Measurements from ENCODE around the gene CCNH.

Gene CCNH

DNA sequence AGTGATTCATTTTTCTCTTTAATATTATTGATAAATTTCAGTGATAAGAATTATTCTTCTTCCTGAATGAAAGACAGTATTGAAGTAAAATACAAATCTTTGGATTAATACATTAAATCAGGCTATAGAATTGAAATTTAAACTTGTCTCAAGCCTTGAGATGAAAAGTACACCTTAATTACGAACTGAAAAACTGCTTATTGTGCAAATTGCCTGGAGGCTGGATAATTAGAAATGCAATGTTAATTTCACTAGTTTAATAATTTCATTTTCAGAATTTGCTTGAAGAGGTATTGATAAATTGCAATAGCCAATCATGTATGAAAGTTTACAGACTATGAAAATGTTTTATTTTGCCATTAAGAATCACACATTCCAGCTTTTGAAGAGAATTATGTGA, 11.0 kb upstream of the CCNH start:
- no peak for DNase-seq (ENCODE audit: insufficient read length)
- TF ChIP-seq POLR2AphosphoS5 (IDR thresholded peaks at IDR 0.05; ENCODE audit: low read depth, low read length) (no peak), POLR2A (IDR thresholded peaks at IDR 0.05; ENCODE audit: low read depth, low read length) (no peak)
- no peak for FAIRE-seq

DNA sequence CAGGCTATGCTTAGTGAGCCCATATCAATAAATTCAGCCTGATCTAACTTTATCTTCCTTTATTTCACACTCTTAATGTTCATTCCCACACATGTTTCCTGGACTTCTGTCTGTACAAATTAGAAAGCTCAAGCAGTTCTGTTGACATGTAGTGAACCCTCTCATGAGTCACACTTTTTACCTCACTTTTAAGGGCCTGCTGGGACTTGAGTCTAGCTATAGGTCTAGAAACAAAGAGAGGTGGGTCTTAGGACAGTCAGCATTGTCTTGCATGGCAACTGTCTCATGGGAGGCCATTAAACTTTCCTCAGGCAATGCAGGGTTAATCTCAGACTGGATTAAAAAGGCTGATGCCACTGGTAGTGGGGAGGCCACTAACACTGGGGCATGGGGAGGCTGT, 8.6 kb upstream of the CCNH start:
- no peak for TF ChIP-seq POLR2A (IDR thresholded peaks at IDR 0.05; ENCODE audit: low read depth, low read length)
- TF ChIP-seq TAF1 (IDR thresholded peaks at IDR 0.05; ENCODE audit: borderline replicate concordance, low read depth, low read length) = no peak
- TF ChIP-seq POLR2AphosphoS5 (IDR thresholded peaks at IDR 0.05; ENCODE audit: low read depth, low read length) = no peak
- FAIRE-seq = no peak
- DNase-seq (ENCODE audit: insufficient read length) = no peak

DNA sequence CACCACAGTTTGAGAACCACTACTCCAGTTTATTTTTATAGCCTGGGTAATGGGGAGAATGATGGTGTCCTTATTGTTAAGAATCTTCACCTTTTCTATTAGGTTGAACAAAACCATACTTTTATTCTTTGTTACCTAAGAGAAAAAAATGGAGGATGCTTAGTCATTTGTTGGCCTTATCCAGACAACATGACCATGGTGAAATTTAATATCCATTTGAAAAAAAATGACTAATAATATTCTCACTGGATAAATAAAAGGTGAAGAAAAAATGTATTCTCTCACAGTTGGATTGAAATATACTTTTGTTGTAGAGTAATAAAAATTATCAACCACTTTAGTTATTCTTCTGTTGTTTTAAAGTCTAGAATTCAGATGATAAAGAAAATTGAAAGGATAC, 5.8 kb upstream of the CCNH start:
- FAIRE-seq (no peak), DNase-seq (ENCODE audit: insufficient read length) (no peak)
- TF ChIP-seq POLR2A (IDR thresholded peaks at IDR 0.05; ENCODE audit: low read depth, low read length) (no peak), POLR2AphosphoS5 (IDR thresholded peaks at IDR 0.05; ENCODE audit: low read depth, low read length) (no peak), TAF1 (IDR thresholded peaks at IDR 0.05; ENCODE audit: borderline replicate concordance, low read depth, low read length) (no peak)

DNA sequence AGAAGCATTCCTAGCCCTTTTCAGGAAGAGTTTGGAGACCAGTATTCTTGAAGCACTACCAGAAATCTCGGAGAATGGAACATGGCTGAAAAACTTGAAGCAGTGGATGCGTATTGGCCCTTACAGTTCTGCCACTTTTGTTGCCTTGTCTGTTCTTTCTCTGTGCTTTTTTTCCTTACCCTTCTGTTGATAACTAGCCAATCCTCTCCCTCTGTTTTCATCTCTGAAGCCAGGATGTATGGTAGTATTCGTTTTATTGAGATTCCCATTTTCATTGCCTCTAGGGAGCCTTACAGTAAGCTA, 564 bp upstream of the CCNH start:
- TF ChIP-seq TAF1 (IDR thresholded peaks at IDR 0.05; ENCODE audit: borderline replicate concordance, low read depth, low read length) = no peak
- no peak for TF ChIP-seq POLR2AphosphoS5 (IDR thresholded peaks at IDR 0.05; ENCODE audit: low read depth, low read length)
- TF ChIP-seq POLR2A (IDR thresholded peaks at IDR 0.05; ENCODE audit: low read depth, low read length) = no peak
- FAIRE-seq = no peak
- no peak for DNase-seq (ENCODE audit: insufficient read length)

DNA sequence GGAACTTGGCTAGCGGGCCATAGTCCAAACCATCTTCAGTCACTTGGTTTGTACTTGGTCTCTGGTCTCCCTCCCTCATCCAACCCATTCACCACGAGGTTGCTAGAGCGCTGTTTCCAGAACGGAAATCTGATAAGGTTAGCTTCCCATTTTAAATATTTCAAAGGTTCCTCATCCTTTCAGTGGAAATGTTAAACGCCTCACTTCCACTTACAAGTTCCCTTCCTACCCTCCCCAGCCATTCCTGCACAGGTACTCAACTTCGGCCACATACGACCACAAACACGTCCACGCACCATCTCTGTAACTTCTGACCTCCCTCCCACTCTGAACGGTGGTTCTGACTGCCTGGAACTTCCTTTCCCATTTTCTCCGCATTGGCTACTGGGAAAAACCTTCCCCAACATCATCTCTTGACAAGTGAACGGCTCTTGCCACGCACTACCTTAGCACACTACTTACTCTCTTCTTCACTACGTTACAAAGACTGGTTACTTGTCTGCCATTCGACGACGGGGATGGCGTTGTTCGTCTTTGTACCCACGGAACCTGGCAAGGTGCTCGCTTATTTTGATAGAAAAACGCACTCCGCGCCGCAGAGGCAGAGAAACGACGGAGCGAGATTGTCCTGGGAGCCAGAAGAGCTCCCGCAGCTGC, 629 bp downstream of the CCNH start:
- DNase-seq (ENCODE audit: insufficient read length) (no peak), FAIRE-seq (no peak)
- no peak for TF ChIP-seq POLR2AphosphoS5 (IDR thresholded peaks at IDR 0.05; ENCODE audit: low read depth, low read length)
- TF ChIP-seq POLR2A (IDR thresholded peaks at IDR 0.05; ENCODE audit: low read depth, low read length) = no peak
- TF ChIP-seq TAF1 (IDR thresholded peaks at IDR 0.05; ENCODE audit: borderline replicate concordance, low read depth, low read length) = no peak

DNA sequence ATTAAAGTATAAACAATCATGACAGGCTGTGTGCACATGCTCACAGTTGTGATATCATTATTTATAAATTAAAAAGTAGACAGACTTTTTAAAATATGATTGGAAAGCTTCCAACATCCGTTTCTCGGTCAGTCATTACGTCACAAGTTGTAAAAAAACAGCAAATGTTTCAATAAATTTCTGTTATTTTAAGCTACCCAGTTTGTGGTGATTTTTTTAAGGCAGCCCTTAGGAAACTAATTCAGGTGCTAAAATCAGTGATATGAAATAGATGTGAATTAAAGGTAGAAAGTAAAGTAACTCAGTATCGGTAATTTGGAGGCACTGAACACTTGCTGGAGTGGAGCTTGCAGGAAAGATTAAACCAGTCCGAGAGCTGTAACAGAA, 1.2 kb downstream of the CCNH start:
- FAIRE-seq = no peak

DNA sequence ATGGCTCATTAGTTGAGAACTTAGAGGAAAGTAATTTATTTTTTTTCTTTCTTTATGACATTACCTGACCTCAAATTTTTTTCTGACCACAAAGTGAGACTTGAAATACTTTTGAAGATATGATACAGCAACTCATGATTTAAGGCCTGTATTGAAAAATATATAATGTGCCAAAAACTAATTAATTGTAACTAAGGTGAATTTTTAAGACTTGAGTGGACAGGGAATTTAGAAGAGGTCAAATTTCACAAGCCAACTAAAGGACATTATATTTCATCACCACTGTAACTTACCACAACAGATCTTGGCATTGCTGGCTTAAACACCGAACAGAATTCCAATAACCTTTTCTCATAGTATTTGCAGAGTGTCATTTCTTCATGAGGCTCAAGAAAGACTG, 1.8 kb downstream of the CCNH start:
- no peak for DNase-seq (ENCODE audit: insufficient read length)
- TF ChIP-seq POLR2A (IDR thresholded peaks at IDR 0.05; ENCODE audit: low read depth, low read length) (no peak), TAF1 (IDR thresholded peaks at IDR 0.05; ENCODE audit: borderline replicate concordance, low read depth, low read length) (no peak), POLR2AphosphoS5 (IDR thresholded peaks at IDR 0.05; ENCODE audit: low read depth, low read length) (no peak)
- peak; percentile 38 for FAIRE-seq

More for the DNA sequence above, 1.2 kb downstream of the CCNH start:
- no peak for DNase-seq (ENCODE audit: insufficient read length)
- no peak for TF ChIP-seq POLR2AphosphoS5 (IDR thresholded peaks at IDR 0.05; ENCODE audit: low read depth, low read length)
- no peak for TF ChIP-seq POLR2A (IDR thresholded peaks at IDR 0.05; ENCODE audit: low read depth, low read length)

DNA sequence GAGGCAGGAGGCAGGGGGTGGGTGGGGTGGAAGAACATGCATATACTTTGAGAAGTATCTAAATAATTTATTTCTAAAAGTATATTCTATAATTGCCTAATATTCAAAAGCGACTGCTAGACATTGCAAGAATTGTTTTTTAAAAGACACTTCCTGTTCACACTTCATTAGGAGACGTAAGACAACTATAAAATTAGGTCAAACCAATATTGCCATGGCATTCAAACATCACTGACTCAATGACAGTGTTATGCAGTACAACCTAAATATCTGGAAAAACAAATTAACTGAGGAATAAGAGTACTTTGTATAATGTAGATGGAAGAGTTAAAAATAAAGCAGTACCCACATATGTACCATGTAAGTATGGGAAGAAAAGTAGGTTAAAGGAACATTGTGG, 4.5 kb downstream of the CCNH start:
- TF ChIP-seq TAF1 (IDR thresholded peaks at IDR 0.05; ENCODE audit: borderline replicate concordance, low read depth, low read length) = no peak
- no peak for TF ChIP-seq POLR2A (IDR thresholded peaks at IDR 0.05; ENCODE audit: low read depth, low read length)
- TF ChIP-seq POLR2AphosphoS5 (IDR thresholded peaks at IDR 0.05; ENCODE audit: low read depth, low read length) = no peak
- no peak for FAIRE-seq
- no peak for DNase-seq (ENCODE audit: insufficient read length)

DNA sequence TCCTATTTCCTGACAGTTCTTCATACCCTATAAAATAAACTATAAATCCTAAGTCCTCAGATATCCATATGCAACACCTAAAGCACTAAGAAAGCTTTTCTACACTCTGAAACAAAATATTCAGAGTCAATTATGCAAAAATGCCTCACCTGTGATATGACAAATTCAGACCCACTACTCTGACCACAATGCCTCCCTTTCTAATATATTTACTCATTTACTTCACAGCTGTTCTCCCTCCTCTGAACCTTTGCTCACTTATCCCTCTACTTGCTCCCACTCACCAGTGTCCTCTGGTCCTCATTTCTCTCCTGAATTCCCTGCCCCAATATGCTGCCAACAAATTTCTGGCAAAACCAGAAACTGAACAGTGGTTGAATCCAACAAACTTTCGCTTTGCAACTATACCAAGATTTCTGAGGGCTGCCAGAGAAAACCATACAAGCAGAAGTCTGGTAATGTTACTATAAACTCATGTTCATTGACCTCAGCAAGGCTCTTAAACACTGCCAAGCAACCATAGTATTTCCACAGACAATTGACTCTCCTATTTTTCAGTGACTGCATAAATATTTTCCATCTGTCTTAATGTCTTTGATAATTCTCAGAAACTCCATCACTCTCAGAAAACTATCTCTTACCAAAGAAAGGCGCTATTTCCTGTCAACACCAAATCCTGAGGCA, 7.1 kb downstream of the CCNH start:
- DNase-seq (ENCODE audit: insufficient read length) (no peak), FAIRE-seq (peak; percentile 17)
- no peak for TF ChIP-seq POLR2A (IDR thresholded peaks at IDR 0.05; ENCODE audit: low read depth, low read length)
- no peak for TF ChIP-seq TAF1 (IDR thresholded peaks at IDR 0.05; ENCODE audit: borderline replicate concordance, low read depth, low read length)
- TF ChIP-seq POLR2AphosphoS5 (IDR thresholded peaks at IDR 0.05; ENCODE audit: low read depth, low read length) = no peak

DNA sequence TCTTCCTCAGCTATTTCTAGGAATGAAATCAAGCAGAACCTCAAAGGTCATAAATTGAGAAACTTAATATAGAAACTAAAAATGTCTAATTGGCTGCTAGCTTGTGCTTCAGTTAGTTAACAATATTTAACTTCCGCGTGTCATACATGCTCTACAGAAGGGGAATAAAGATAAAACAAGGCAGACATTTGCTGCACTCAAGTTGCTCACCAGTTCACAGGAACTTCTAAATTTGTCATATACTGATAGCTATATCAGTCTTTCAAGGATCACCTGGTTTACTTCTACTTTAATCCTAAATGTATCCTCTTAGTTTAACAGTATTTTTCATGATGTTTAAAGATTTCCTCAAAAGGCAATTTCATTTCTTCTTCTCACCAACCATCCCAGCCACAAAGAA, 8.4 kb downstream of the CCNH start:
- DNase-seq (ENCODE audit: insufficient read length) = no peak
- no peak for FAIRE-seq
- TF ChIP-seq POLR2AphosphoS5 (IDR thresholded peaks at IDR 0.05; ENCODE audit: low read depth, low read length) (no peak), TAF1 (IDR thresholded peaks at IDR 0.05; ENCODE audit: borderline replicate concordance, low read depth, low read length) (no peak), POLR2A (IDR thresholded peaks at IDR 0.05; ENCODE audit: low read depth, low read length) (no peak)

DNA sequence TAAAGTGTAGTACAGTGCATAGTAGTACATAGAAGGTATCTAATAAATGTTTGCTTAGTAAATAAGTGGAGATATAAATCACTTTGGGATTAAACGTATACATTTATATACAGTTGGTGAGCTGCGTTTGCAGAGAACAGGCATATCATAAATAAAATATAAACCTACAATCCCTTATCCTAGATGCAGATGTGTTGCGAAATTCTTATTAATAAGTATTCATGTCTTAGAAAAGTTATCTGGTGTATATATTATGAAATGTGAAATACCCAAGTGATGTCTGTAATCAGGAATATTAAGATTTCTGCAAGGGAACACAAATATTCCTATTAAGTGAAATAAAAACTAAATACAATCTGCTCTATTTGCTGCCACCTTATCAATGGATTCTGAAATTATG, 8.8 kb downstream of the CCNH start:
- TF ChIP-seq POLR2AphosphoS5 (IDR thresholded peaks at IDR 0.05; ENCODE audit: low read depth, low read length) (no peak), TAF1 (IDR thresholded peaks at IDR 0.05; ENCODE audit: borderline replicate concordance, low read depth, low read length) (no peak), POLR2A (IDR thresholded peaks at IDR 0.05; ENCODE audit: low read depth, low read length) (no peak)
- no peak for DNase-seq (ENCODE audit: insufficient read length)
- no peak for FAIRE-seq

DNA sequence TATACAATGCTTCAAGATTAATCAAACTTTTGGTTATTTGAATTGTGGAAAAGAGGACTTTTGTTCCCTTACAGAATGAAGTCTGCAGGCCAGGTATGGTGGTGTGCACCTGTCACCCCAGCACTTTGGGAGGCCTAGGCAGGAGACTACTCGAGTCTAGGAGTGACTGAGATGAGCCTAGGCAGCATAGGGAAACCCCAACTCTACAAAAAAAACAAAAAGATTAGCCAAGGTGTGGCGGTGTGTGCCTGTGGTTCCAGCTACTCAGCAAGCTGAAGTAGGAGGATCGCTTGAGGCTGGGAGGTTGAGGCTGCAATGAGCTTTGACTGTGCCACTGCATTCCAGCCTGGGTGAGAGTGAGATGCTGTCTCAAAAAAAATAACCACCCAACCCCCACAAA, 9.3 kb downstream of the CCNH start:
- no peak for TF ChIP-seq TAF1 (IDR thresholded peaks at IDR 0.05; ENCODE audit: borderline replicate concordance, low read depth, low read length)
- no peak for TF ChIP-seq POLR2A (IDR thresholded peaks at IDR 0.05; ENCODE audit: low read depth, low read length)
- TF ChIP-seq POLR2AphosphoS5 (IDR thresholded peaks at IDR 0.05; ENCODE audit: low read depth, low read length) = no peak
- no peak for DNase-seq (ENCODE audit: insufficient read length)
- FAIRE-seq = no peak
